Neural progenitor cell (in vitro differentiated cells): Measurements from ENCODE around the gene SYNPR. TPM values are rescaled to one million over a fixed set of nuclear protein-coding genes. Genes with fewer than 3 reads are reported as not detected.

Experiments
- DNase-seq: peaks from one replicate; pipeline ENCODE4 v3.0.0-alpha.2; 2016; ENCODE audit warnings: low spot score
- H2AFZ ChIP-seq: fragments of 200-600 bp; sonication (generic); replicated peaks from 2 replicates; pipeline ENCODE4 v1.6.1; 2016; ENCODE audit warnings: antibody characterized with exemption
- H3F3A ChIP-seq: fragments of 200-600 bp; sonication (generic); 2 replicates; pipeline ENCODE4 v1.6.1; 2016; ENCODE audit warnings: antibody characterized with exemption, low read depth
- H3K27ac ChIP-seq: fragments of 200-600 bp; sonication (generic); 2 replicates; pipeline ENCODE4 v1.5.1; 2016; ENCODE audit warnings: mild to moderate bottlenecking
- H3K27me3 ChIP-seq: fragments of 200-600 bp; sonication (generic); 2 replicates; pipeline ENCODE4 v1.6.1; 2016; ENCODE audit warnings: mild to moderate bottlenecking, moderate library complexity
- H3K36me3 ChIP-seq: fragments of 200-600 bp; sonication (generic); 2 replicates; pipeline ENCODE4 v1.5.1; 2016
- H3K4me1 ChIP-seq: fragments of 200-600 bp; sonication (generic); 2 replicates; pipeline ENCODE4 v1.6.1; 2016; ENCODE audit warnings: mixed run types
- H3K4me2 ChIP-seq: fragments of 200-600 bp; sonication (generic); 2 replicates; pipeline ENCODE4 v1.6.1; 2016
- H3K4me3 ChIP-seq: fragments of 200-600 bp; sonication (generic); 2 replicates; pipeline ENCODE4 v1.5.1; 2016
- H3K79me2 ChIP-seq: fragments of 200-600 bp; sonication (generic); 2 replicates; pipeline ENCODE4 v1.6.1; 2016; ENCODE audit warnings: low read depth
- H3K9ac ChIP-seq: fragments of 200-600 bp; sonication (generic); 2 replicates; pipeline ENCODE4 v1.6.1; 2016
- H3K9me3 ChIP-seq: fragments of 200-600 bp; sonication (generic); 2 replicates; pipeline ENCODE4 v1.5.1; 2016; ENCODE audit warnings: low read depth
- H4K20me1 ChIP-seq: fragments of 200-600 bp; sonication (generic); 2 replicates; pipeline ENCODE4 v1.6.1; 2016; ENCODE audit warnings: low read depth
- H3K27ac Mint-ChIP-seq: 3 replicates; pipeline ENCODE4 v1.8.0; 2021; ENCODE audit warnings: mixed read lengths
- H3K27me3 Mint-ChIP-seq: 2 replicates; pipeline ENCODE4 v1.8.0; 2022; ENCODE audit warnings: low read depth, mild to moderate bottlenecking, inconsistent platforms, moderate library complexity, mixed read lengths; ENCODE audit not compliant: insufficient read depth
- H3K36me3 Mint-ChIP-seq: 3 replicates; pipeline ENCODE4 v1.8.0; 2021; ENCODE audit warnings: mixed read lengths
- H3K4me1 Mint-ChIP-seq: 3 replicates; pipeline ENCODE4 v1.8.0; 2021; ENCODE audit warnings: mixed read lengths
- H3K4me3 Mint-ChIP-seq: 3 replicates; pipeline ENCODE4 v1.8.0; 2021; ENCODE audit warnings: mild to moderate bottlenecking, moderate library complexity, mixed read lengths
- H3K9me3 Mint-ChIP-seq: 3 replicates; pipeline ENCODE4 v1.8.0; 2020; ENCODE audit warnings: mixed read lengths
- EZH2 ChIP-seq: fragments of 200-600 bp; sonication (generic); IDR thresholded peaks from 2 replicates; pipeline ENCODE4 v1.6.1; 2017; ENCODE audit warnings: antibody characterized with exemption, mild to moderate bottlenecking, moderate library complexity
- EZH2phosphoT487 ChIP-seq: fragments of 200-600 bp; sonication (generic); IDR thresholded peaks from 2 replicates; pipeline ENCODE4 v1.6.1; 2017; ENCODE audit warnings: antibody characterized with exemption
- total RNA-seq: library from RNA; depleted of rRNA; stranded (reverse); fragments of >200 nt; gene quantifications from 2 replicates; pipeline ENCODE4 v1.2.3, GENCODE V29; 2015; ENCODE audit warnings: low replicate concordance
- TF ChIP-seq, protein P1 (sequence below): fragments of 200-600 bp; sonication (generic); IDR thresholded peaks from 2 replicates; pipeline ENCODE4 v1.5.1; 2017; ENCODE audit warnings: antibody characterized with exemption, mild to moderate bottlenecking

The SYNPR gene
- total RNA-seq, 1 donor from 2014 or later, result 0.30 TPM

DNA sequence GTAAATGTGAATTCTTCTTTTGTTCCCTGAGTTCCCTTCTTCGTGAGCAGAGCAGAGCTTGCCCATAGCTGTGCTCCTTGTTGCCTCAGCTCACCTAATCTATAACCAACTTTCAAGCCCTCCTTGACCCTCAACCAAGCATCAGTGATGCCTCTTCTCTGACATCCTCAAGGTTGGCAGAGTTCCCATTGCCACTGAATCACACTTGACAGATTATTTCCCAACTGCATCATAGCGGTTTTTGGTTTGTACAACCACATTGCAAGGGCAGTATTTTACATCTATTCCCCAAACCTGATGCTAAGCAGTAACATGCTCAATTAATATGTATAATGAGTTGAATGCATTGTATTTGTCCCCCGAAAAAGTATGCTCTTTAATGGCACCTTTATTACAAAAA is 241.3 kb downstream of the SYNPR start:
- no peaks in the 10 kb centered on the region for H3K79me2 ChIP-seq
- Mint-ChIP-seq H3K27me3 (peaks cover 4% of the 10 kb centered on the region), H3K9me3 (no peaks in the 10 kb centered on the region), H3K27ac (no peak overlapping the region), H3K4me3 (no peak overlapping the region), H3K4me1 (peaks cover 5% of the 10 kb centered on the region), H3K36me3 (no peaks in the 10 kb centered on the region)
- no peaks in the 10 kb centered on the region for H3K4me1 ChIP-seq
- no peak overlapping the region for H2AFZ ChIP-seq
- H3K9ac ChIP-seq, result no peak overlapping the region
- no peak overlapping the region for H3K4me3 ChIP-seq
- no peaks in the 10 kb centered on the region for H3K9me3 ChIP-seq
- no peaks in the 10 kb centered on the region for H4K20me1 ChIP-seq
- DNase-seq, result no peak
- TF ChIP-seq EZH2 (no peak), EZH2phosphoT487 (no peak)
- TF ChIP-seq, protein P1, sequence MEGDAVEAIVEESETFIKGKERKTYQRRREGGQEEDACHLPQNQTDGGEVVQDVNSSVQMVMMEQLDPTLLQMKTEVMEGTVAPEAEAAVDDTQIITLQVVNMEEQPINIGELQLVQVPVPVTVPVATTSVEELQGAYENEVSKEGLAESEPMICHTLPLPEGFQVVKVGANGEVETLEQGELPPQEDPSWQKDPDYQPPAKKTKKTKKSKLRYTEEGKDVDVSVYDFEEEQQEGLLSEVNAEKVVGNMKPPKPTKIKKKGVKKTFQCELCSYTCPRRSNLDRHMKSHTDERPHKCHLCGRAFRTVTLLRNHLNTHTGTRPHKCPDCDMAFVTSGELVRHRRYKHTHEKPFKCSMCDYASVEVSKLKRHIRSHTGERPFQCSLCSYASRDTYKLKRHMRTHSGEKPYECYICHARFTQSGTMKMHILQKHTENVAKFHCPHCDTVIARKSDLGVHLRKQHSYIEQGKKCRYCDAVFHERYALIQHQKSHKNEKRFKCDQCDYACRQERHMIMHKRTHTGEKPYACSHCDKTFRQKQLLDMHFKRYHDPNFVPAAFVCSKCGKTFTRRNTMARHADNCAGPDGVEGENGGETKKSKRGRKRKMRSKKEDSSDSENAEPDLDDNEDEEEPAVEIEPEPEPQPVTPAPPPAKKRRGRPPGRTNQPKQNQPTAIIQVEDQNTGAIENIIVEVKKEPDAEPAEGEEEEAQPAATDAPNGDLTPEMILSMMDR, result no peak
- no peaks in the 10 kb centered on the region for H3K36me3 ChIP-seq
- no peaks in the 10 kb centered on the region for H3F3A ChIP-seq
- H3K4me2 ChIP-seq, result no peak overlapping the region
- H3K27me3 ChIP-seq, result no peaks in the 10 kb centered on the region
- H3K27ac ChIP-seq, result no peak overlapping the region

DNA sequence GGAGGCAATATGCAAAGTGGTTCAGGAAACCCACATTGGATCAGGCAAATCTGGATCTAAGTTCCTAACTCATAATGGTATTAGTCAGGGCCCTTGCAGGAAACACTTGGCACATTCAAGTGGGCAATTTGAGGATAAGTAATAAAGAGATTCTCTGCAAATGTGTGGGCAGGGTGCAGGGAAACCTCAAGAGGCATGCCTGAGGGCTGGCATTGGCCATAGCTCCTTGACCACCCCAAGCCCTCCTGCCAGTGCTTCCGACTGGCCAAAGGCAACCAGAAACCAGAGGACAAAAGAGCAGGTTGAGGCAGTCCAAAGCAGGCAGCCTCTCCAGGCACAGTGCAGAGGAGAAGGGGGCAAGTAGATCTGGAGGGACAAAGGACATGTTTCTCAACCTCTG is 243.5 kb downstream of the SYNPR start:
- Mint-ChIP-seq H3K27me3 (peaks cover 4% of the 10 kb centered on the region), H3K9me3 (no peaks in the 10 kb centered on the region), H3K27ac (no peak overlapping the region), H3K36me3 (no peaks in the 10 kb centered on the region), H3K4me3 (no peak overlapping the region), H3K4me1 (peaks cover 7% of the 10 kb centered on the region)
- no peaks in the 10 kb centered on the region for H3F3A ChIP-seq
- DNase-seq, result no peak
- no peaks in the 10 kb centered on the region for H3K27me3 ChIP-seq
- H3K9me3 ChIP-seq, result no peaks in the 10 kb centered on the region
- H3K36me3 ChIP-seq, result no peaks in the 10 kb centered on the region
- TF ChIP-seq EZH2phosphoT487 (no peak), EZH2 (no peak)
- TF ChIP-seq, protein P1, result no peak
- H4K20me1 ChIP-seq, result no peaks in the 10 kb centered on the region
- no peak overlapping the region for H3K27ac ChIP-seq
- H3K79me2 ChIP-seq, result no peaks in the 10 kb centered on the region
- no peaks in the 10 kb centered on the region for H3K4me1 ChIP-seq
- H3K9ac ChIP-seq, result no peak overlapping the region
- no peak overlapping the region for H3K4me3 ChIP-seq
- H3K4me2 ChIP-seq, result no peak overlapping the region
- no peak overlapping the region for H2AFZ ChIP-seq

DNA sequence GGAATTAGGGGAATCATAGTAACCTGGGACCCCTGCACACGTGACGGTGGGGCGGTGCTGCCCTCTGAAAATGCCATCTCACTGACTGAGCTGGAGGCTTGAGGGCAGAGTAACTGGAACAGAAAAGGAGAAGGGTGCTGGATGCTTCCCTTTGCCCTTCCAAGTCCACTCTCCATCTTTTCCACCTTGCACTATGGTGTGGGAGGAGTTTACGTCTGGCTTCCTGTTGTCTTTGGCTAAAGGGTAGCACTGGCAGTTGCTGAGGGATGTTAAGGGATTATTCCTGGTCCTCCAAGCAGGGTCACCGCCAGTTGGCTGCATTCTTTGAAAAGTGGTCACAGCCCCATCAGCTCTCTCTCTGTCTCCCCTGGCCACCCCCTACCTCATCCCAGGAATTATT is 245.0 kb downstream of the SYNPR start:
- Histone ChIP-seq H3K4me2 (no peak overlapping the region), H3K4me3 (no peak overlapping the region), H3K27ac (no peak overlapping the region), H2AFZ (no peak overlapping the region), H4K20me1 (no peaks in the 10 kb centered on the region), H3K9me3 (no peaks in the 10 kb centered on the region), H3K36me3 (no peaks in the 10 kb centered on the region), H3K9ac (no peak overlapping the region), H3K4me1 (peaks cover 10% of the 10 kb centered on the region), H3K27me3 (no peaks in the 10 kb centered on the region), H3K79me2 (no peaks in the 10 kb centered on the region), H3F3A (no peaks in the 10 kb centered on the region)
- Mint-ChIP-seq H3K27me3 (peaks cover 4% of the 10 kb centered on the region), H3K4me3 (no peak overlapping the region), H3K4me1 (peaks cover 16% of the 10 kb centered on the region), H3K9me3 (no peaks in the 10 kb centered on the region), H3K36me3 (no peaks in the 10 kb centered on the region), H3K27ac (no peak overlapping the region)
- TF ChIP-seq EZH2 (no peak), EZH2phosphoT487 (no peak)
- TF ChIP-seq, protein P1, result no peak
- DNase-seq, result peak; percentile 23
